Hepatocyte (in vitro differentiated cells): ENCODE data around the gene NEUROG2. TPM values are rescaled to one million over a fixed set of nuclear protein-coding genes. Genes with fewer than 3 reads are reported as not detected.

Source experiments
- DNase-seq: peaks from one replicate; pipeline ENCODE4 v3.0.0-alpha.2; 2016; ENCODE audit warnings: low spot score
- H2AFZ ChIP-seq: fragments of 200-600 bp; sonication (generic); 2 replicates; pipeline ENCODE4 v1.6.0; 2016; ENCODE audit warnings: antibody characterized with exemption, mild to moderate bottlenecking
- H3K27ac ChIP-seq: fragments of 200-600 bp; sonication (generic); 2 replicates; pipeline ENCODE4 v1.5.1; 2016; ENCODE audit warnings: mild to moderate bottlenecking
- H3K27me3 ChIP-seq: fragments of 200-600 bp; sonication (generic); 2 replicates; pipeline ENCODE4 v1.6.1; 2016
- H3K36me3 ChIP-seq: fragments of 200-600 bp; sonication (generic); replicated peaks from 2 replicates; pipeline ENCODE4 v1.5.1; 2016; ENCODE audit warnings: low read depth; ENCODE audit not compliant: insufficient read depth
- H3K4me1 ChIP-seq: fragments of 200-600 bp; sonication (generic); 2 replicates; pipeline ENCODE4 v1.5.1; 2016; ENCODE audit warnings: mild to moderate bottlenecking, moderate library complexity; ENCODE audit not compliant: insufficient read depth
- H3K4me2 ChIP-seq: fragments of 200-600 bp; sonication (generic); 2 replicates; pipeline ENCODE4 v1.6.0; 2016
- H3K4me3 ChIP-seq: fragments of 200-600 bp; sonication (generic); 2 replicates; pipeline ENCODE4 v1.5.1; 2016; ENCODE audit warnings: mild to moderate bottlenecking
- H3K79me2 ChIP-seq: fragments of 200-600 bp; sonication (generic); 2 replicates; pipeline ENCODE4 v1.6.0; 2017; ENCODE audit warnings: mild to moderate bottlenecking
- H3K9me2 ChIP-seq: fragments of 200-600 bp; sonication (generic); replicated peaks from 2 replicates; pipeline ENCODE4 v1.6.0; 2017; ENCODE audit warnings: mild to moderate bottlenecking; ENCODE audit not compliant: insufficient read depth
- H3K9me3 ChIP-seq: fragments of 200-600 bp; sonication (generic); 2 replicates; pipeline ENCODE4 v1.5.1; 2016; ENCODE audit warnings: low read depth, mild to moderate bottlenecking
- H4K20me1 ChIP-seq: fragments of 200-600 bp; sonication (generic); 2 replicates; pipeline ENCODE4 v1.6.0; 2016; ENCODE audit warnings: mild to moderate bottlenecking; ENCODE audit not compliant: insufficient read depth, poor library complexity, severe bottlenecking
- CTCF ChIP-seq: fragments of 200-600 bp; sonication (generic); IDR thresholded peaks from 2 replicates; pipeline ENCODE4 v1.5.1; 2016; ENCODE audit warnings: antibody characterized with exemption, mild to moderate bottlenecking; ENCODE audit not compliant: poor library complexity
- EZH2 ChIP-seq: fragments of 200-600 bp; sonication (generic); IDR thresholded peaks from 2 replicates; pipeline ENCODE4 v1.6.1; 2016; ENCODE audit warnings: antibody characterized with exemption, mild to moderate bottlenecking, borderline replicate concordance
- EZH2phosphoT487 ChIP-seq: fragments of 200-600 bp; sonication (generic); IDR thresholded peaks from one replicate; pipeline ENCODE4 v1.6.1; 2018; ENCODE audit warnings: antibody characterized with exemption, mild to moderate bottlenecking, low read depth, moderate library complexity; ENCODE audit not compliant: unreplicated experiment, severe bottlenecking
- WGBS: methylation state at CpG from one replicate; pipeline ENCODE4 v1.1.6; 2016; ENCODE audit warnings: low lambda C conversion rate; ENCODE audit errors: missing lambda C conversion rate; 5-methylcytosine and 5-hydroxymethylcytosine counted together
- polyA plus RNA-seq: library from polyadenylated mRNA; unstranded; fragments of >200 nt; fragmentation: Nextera tagmentation; extraction: Ambion mirVana; gene quantifications from 2 replicates; pipeline ENCODE4 v1.2.1, GENCODE V29; 2016
- total RNA-seq: library from RNA; depleted of rRNA; stranded (reverse); fragments of >200 nt; gene quantifications from 2 replicates; pipeline ENCODE4 v1.2.3, GENCODE V29; 2014

The NEUROG2 gene
- total and polyA plus RNA-seq, 2 experiments from 2014 or later, result 0.20 TPM; not detected in 1

GRCh38 chr4:112562254-112562879 lies 46.4 kb upstream of the NEUROG2 start:
- no peaks in the 10 kb centered on the region for H3K9me3 ChIP-seq
- TF ChIP-seq CTCF (no peak), EZH2phosphoT487 (no peak), EZH2 (no peak)
- no peak overlapping the region for H3K4me3 ChIP-seq
- H3K4me2 ChIP-seq, result no peak overlapping the region
- H4K20me1 ChIP-seq, result no peaks in the 10 kb centered on the region
- no peak for DNase-seq
- no peaks in the 10 kb centered on the region for H3K27me3 ChIP-seq
- no peak overlapping the region for H3K27ac ChIP-seq
- H3K79me2 ChIP-seq, result no peaks in the 10 kb centered on the region
- no peaks in the 10 kb centered on the region for H3K9me2 ChIP-seq
- 85% methylated on average over 2 of the region's 2 CpGs for WGBS
- no peaks in the 10 kb centered on the region for H3K36me3 ChIP-seq
- H3K4me1 ChIP-seq, result no peaks in the 10 kb centered on the region
- H2AFZ ChIP-seq, result no peak overlapping the region

- DNase-seq, result no peak
- no peak overlapping the region for H3K27ac ChIP-seq
- H3K4me2 ChIP-seq, result no peak overlapping the region
- TF ChIP-seq EZH2phosphoT487 (no peak), CTCF (no peak), EZH2 (no peak)
- H3K79me2 ChIP-seq, result no peaks in the 10 kb centered on the region
- H3K9me2 ChIP-seq, result no peaks in the 10 kb centered on the region
- H4K20me1 ChIP-seq, result no peaks in the 10 kb centered on the region
- H3K4me1 ChIP-seq, result no peaks in the 10 kb centered on the region
- 98% methylated on average over 2 of the region's 2 CpGs for WGBS
- H3K36me3 ChIP-seq, result no peaks in the 10 kb centered on the region
- H3K9me3 ChIP-seq, result no peaks in the 10 kb centered on the region
- H3K4me3 ChIP-seq, result no peak overlapping the region
- no peak overlapping the region for H2AFZ ChIP-seq
- no peaks in the 10 kb centered on the region for H3K27me3 ChIP-seq
These were observed 44.1 kb upstream of the NEUROG2 start for GRCh38 chr4:112560084-112560483.

- TF ChIP-seq EZH2 (no peak), EZH2phosphoT487 (no peak), CTCF (no peak)
These were observed 43.1 kb upstream of the NEUROG2 start for GRCh38 chr4:112559053-112559452.

More at GRCh38 chr4:112559053-112559452, 43.1 kb upstream of the NEUROG2 start:
- no peak overlapping the region for H3K4me2 ChIP-seq
- H3K36me3 ChIP-seq, result no peaks in the 10 kb centered on the region
- H3K27me3 ChIP-seq, result no peaks in the 10 kb centered on the region
- no peak overlapping the region for H3K4me3 ChIP-seq
- H3K79me2 ChIP-seq, result no peaks in the 10 kb centered on the region
- no peak for DNase-seq
- 100% methylated on average over 3 of the region's 3 CpGs for WGBS
- H3K4me1 ChIP-seq, result no peaks in the 10 kb centered on the region
- H3K27ac ChIP-seq, result no peak overlapping the region
- H3K9me3 ChIP-seq, result no peaks in the 10 kb centered on the region
- H2AFZ ChIP-seq, result no peak overlapping the region
- H3K9me2 ChIP-seq, result no peaks in the 10 kb centered on the region
- H4K20me1 ChIP-seq, result no peaks in the 10 kb centered on the region
